ENCODE measurements around the gene SLCO1A2.

SLCO1A2 gene

DNA sequence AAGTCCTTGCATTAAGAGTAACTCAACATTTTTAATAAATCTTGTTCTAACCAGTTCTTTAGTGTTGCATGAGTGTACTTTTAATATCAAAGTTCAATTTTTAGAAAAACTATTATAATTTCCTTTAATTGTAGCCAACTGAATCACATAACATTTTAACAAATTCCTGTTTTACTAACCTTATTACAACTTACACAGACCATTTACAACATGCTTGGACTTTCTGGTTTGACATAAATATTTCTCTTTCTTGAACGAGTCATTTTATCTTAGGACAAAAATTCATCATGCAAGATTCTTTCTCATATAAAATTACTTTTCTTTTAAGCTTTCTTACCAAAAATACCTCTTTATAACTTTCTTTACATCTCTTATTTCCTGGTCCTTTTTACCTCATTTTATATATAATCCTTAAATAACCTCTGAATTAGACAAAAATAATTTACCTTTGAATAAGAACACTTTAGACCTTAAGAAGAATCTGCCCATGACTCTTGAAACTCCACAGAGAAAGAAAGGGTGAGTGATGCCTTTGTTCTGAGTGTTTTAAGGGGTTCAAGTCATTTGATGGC is 3.9 kb downstream of the SLCO1A2 start:
- no peak for DNase-seq (ENCODE audit: low spot score)

- DNase-seq (ENCODE audit: low spot score), result no peak
These were observed 6.1 kb downstream of the SLCO1A2 start for GRCh38 chr12:21328578-21328977.

GRCh38 chr12:21324551-21324950 is 10.2 kb downstream of the SLCO1A2 start:
- no peak for DNase-seq (ENCODE audit: low spot score)

DNA sequence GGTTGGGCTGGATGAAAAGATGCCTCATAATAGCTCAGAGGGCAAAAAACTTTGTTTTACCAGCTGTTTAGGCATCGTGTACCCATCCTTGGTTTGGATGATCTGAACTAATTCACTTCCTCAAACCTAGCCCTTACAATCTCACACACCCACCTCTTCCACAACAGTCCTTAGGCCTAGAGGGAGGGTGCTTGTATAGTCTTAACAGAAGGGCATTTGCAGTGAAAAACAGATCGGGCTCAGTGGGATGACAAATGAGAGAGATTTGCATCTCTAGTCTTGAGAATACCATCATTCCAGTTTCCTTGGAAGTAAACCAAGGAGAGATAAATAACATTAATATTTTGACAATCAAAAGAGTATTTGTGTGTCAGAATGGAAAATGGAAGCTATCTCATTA is 11.0 kb downstream of the SLCO1A2 start:
- no peak for DNase-seq (ENCODE audit: low spot score)

DNA sequence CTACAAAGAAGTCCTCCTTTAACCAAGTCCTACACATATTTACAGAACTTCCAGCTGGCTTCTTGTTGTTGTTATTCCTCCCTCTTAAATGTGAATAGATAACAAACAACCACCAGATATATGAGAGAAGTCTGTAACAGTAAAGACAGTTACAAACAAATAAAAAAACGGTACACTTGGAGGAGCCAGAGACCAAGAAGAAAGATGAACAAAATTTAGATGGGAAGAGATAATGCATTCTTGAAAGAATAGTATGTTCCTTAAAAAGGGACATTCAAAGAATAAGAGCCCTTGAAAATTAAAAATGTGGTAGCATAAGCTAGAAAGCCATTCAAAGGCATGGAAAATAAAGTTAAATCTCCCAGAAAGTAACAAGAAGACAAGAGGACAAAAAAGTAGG is 25.9 kb downstream of the SLCO1A2 start:
- no peak for DNase-seq (ENCODE audit: low spot score)

- no peak for DNase-seq (ENCODE audit: low spot score)
These were observed 29.1 kb downstream of the SLCO1A2 start for GRCh38 chr12:21305661-21306060.

DNA sequence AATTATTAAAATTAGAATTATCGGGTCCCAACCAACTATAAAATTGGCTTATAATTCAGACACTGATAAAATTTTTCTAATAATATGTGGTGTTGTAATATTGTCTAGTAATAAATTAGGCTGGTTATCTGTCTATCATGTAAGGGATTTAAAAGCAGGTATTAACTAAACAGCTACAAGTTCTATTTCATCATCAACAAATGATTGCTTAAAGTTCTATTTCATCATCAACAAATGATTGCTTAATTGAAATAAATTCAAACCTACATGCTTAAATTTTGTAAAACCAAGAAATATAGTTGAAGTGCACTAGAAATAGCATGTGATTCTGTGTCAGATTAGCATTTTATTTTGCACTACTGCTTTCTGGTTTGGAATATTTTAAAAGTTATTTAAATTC is 34.1 kb downstream of the SLCO1A2 start:
- DNase-seq (ENCODE audit: low spot score), result no peak

DNA sequence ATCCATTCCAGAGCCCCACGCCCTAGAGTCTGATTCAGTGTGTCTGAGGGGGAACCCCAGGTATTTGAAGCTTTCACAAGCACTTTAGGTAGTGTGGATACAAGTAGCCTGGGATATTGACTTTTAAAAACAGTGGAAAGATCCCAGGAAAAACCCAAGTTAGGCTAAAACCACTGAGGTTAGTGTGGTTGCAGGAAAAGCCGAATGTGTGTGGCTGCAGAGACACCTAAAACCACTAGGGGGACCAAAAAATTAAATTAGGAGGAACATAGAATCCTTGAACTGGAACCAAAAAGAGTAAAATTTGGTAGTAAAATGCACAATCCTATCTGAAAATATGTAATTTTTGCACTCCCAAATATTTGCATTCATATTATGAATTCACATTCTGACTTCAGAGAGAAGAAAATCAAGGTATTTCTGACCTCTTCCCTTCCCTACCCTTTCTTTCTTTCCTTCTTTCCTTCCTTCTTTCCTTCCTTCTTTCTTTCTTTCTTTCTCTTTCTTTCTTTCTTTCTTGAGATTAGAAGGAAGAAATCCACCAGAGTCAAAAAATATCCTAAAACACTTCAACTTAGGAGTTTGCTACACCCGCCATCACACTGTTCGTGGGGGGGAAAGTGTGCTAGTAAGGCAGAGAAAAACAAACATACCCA is 37.8 kb downstream of the SLCO1A2 start:
- DNase-seq (ENCODE audit: low spot score), result no peak

DNA sequence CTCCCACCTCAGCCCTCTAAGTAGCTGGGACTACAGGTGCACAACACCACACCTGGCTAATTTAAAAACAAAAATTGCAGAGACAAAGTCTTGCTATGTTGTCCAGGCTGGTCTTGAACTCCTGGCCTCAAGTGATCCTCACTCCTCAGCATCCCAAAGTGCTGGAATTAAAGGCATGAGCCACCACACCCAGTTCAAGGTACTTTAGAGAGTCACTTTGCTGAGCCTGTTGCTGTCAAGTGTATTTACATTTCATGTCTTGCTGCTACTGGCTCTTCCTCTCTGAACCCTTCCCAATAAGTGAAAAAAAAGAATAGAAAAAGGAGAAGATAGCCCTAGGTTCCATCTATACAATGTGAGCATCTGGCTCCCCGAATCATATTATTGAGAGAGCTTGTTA is 38.4 kb downstream of the SLCO1A2 start:
- DNase-seq (ENCODE audit: low spot score), result no peak

DNA sequence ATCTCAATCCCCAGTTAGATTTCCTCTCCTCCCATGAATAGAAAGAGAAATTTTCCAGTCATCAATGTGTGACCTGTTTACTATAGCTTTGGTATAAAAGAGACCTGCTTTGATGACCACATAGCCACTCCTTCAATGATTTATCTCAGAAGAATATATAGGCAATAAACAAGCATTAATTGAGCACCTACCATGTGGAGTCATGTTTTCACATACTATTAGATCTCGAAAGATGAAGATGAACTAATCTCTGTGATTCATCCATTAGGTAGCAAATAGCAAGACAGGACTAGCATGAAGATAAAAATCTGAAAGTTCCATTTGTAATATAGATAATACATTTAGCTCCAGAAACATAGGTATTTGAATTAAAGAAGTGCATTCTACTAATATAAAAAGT is 40.5 kb downstream of the SLCO1A2 start:
- DNase-seq (ENCODE audit: low spot score), result no peak

- DNase-seq (ENCODE audit: low spot score), result no peak
These were observed 42.6 kb downstream of the SLCO1A2 start for GRCh38 chr12:21292111-21292510.

DNA sequence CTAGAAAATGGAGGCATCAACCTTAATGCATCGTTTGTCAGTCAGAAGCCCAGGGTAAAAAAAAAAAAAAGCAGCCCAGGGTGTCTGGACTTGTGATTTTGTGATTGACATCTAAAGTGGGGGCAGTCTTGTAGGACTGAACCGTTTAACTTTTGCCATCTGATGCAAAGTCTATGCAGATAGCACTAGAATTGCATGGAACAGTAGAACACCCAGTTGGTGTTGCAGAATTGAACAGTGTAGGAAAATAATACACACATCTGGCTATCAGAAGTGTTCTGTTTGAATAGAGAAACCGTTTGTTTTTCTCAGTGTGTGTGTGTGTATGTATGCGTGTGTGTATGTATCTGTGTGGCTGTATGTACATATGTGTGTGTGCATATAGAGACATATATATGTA is 45.0 kb downstream of the SLCO1A2 start:
- DNase-seq (ENCODE audit: low spot score), result no peak

DNA sequence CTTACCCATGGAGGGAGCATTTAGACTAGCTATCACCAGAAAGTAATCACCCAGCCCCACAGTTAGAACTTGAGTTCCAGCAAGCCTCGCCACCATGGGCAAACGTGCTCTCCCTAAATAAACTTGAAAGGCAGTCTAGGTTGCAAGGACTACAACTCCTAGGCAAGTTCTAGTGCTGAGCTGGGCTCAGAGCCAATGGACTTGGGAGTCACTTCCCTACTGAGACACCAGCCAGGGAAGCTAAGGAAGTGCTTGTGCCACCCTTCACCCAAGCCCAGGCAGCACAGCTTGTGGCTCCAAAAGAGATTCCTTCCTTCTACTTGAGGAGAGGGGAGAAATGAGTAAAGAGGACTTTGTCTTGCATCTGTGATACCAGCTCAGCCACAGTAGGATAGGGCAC is 57.9 kb downstream of the SLCO1A2 start:
- no peak for DNase-seq (ENCODE audit: low spot score)

- no peak for DNase-seq (ENCODE audit: low spot score)
These were observed 68.8 kb downstream of the SLCO1A2 start for GRCh38 chr12:21265932-21266331.

DNA sequence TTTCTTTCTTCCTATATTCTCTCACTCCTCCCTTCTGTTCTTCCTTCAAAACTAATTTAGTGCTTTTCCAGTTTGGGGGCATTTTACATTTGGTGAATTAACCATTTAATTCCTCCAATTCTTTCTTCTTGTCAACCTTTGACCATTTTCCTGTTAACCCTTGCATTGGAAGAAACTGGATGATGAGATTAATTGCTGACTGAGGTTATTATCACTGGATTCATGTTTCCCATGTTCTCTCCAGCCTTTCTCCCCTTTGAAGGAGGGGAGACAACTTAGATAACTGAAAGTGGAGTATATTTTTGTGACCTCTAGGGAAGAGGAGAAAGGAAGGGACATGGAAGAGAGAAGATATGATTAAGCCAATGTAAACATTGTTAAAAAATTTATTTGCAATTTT is 70.5 kb downstream of the SLCO1A2 start:
- DNase-seq (ENCODE audit: low spot score), result no peak

DNA sequence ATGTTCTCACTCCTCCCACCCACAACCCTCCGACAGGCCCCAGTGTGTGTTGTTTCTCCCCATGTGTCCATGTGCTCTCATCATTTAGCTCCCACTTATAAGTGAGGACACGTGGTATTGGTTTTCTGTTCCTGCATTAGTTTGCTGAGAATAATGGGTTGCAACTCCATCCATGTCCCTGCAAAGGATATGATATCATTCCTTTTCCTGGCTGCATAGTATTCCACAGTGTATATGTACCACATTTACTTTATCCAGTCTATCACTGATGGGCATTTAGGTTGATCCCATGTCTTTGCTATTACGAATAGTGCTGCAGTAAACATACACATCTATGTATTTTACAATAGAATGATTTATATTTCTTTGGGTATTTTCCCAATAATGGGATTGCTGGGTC is 77.5 kb downstream of the SLCO1A2 start:
- no peak for DNase-seq (ENCODE audit: low spot score)

- DNase-seq (ENCODE audit: low spot score), result no peak
These were observed 82.6 kb downstream of the SLCO1A2 start for GRCh38 chr12:21252070-21252469.

- DNase-seq (ENCODE audit: low spot score), result no peak
These were observed 86.0 kb downstream of the SLCO1A2 start for GRCh38 chr12:21248679-21249078.

DNA sequence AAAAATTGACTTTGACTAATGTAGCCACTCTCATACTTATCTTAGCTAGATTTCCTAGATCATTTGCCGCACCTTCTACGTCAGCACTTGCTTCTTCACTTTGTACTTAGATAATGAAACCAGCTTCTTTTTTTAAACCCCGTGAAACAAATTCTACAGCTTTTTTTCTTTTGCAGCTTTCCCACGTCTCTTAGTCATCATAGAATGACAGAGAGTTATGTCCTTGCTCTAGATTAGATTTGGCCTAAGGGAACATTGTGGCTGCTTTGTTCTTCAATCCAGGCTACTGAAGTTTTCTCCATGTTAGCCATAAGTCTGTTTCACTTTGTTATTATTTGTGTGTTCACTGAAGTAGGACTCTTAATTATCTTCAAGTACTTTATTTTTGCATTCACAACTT is 94.9 kb downstream of the SLCO1A2 start:
- no peak for DNase-seq (ENCODE audit: low spot score)

DNA sequence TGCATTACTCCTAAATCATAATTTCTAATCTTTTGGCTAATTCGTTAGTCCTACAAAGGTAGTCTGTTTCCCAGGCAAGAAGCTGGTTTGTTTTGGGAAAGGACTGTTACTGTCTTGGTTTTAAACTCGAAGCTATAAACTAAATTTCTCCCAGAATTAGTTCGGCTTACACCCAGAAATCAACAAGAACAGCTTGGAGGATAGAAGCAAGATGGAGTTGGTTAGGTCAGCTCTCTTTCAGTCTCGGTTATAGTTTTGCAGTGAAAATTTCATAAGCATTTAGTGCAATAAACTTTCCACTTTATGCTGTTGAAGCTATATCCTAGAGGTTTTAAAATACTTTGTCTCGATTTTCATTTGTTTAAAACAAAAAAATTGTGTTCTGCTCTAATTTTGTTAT is 100.3 kb downstream of the SLCO1A2 start:
- no peak for DNase-seq (ENCODE audit: low spot score)

- DNase-seq (ENCODE audit: low spot score), result no peak
These were observed 110.8 kb downstream of the SLCO1A2 start for GRCh38 chr12:21223930-21224329.

DNA sequence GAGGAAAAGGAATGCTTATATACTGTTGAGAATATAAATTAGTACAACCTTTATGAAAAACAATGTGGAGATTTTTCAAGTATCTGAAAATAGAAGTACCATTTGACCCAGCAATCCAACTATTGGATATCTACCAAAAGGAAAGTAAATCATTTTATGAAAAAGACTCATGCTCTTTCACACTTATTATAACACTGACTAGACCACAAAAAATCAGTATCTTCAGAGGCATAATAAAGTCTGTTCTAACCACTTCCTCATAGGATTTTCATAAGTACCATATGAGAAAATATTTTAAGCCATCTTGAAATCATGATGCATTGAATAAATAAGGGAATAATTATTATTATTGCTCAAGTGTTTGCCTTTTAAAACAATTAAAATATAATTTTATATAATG is 112.9 kb downstream of the SLCO1A2 start:
- no peak for DNase-seq (ENCODE audit: low spot score)

- DNase-seq (ENCODE audit: low spot score), result no peak
These were observed 113.6 kb downstream of the SLCO1A2 start for GRCh38 chr12:21221072-21221471.

GRCh38 chr12:21220266-21220665 is 114.5 kb downstream of the SLCO1A2 start:
- DNase-seq (ENCODE audit: low spot score), result no peak

Measured in hematopoietic multipotent progenitor cell treated with erythropoietin and hydrocortisone succinate and interleukin-3 and kit ligand, for 17 days (in vitro differentiated cells).